ENCODE measurements around the gene AP4E1.
"Not testable (repeated sequence)": the region's sequence is repeated elsewhere in the genome, so short reads cannot be mapped to it uniquely, and the experiment has no call there.

Gene AP4E1

DNA sequence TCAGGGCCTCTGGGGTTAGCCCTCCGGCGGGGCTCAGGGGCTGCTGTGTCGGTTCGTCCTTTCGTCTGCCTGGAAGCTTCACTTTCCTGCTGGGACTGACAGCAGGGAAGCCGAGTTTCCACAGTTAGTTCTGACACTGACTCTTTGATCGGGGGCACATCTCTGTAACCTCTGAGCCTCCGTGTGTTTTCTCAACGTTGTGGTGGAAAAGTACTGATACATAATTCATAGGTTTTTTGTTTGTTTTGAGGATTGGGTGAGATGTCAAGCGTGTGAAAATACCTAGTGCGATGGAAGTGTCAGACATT, 481 bp downstream of the AP4E1 start:
- TF ChIP-seq, protein P1, sequence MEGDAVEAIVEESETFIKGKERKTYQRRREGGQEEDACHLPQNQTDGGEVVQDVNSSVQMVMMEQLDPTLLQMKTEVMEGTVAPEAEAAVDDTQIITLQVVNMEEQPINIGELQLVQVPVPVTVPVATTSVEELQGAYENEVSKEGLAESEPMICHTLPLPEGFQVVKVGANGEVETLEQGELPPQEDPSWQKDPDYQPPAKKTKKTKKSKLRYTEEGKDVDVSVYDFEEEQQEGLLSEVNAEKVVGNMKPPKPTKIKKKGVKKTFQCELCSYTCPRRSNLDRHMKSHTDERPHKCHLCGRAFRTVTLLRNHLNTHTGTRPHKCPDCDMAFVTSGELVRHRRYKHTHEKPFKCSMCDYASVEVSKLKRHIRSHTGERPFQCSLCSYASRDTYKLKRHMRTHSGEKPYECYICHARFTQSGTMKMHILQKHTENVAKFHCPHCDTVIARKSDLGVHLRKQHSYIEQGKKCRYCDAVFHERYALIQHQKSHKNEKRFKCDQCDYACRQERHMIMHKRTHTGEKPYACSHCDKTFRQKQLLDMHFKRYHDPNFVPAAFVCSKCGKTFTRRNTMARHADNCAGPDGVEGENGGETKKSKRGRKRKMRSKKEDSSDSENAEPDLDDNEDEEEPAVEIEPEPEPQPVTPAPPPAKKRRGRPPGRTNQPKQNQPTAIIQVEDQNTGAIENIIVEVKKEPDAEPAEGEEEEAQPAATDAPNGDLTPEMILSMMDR (IDR thresholded peaks at IDR 0.05; ENCODE audit: extremely low read depth, missing control alignments), result no peak
- no peak for DNase-seq (ENCODE audit: low spot score)

- DNase-seq (ENCODE audit: low spot score), result not testable (repeated sequence)
These were observed 1.9 kb downstream of the AP4E1 start for GRCh38 chr15:50910426-50910795.

- DNase-seq (ENCODE audit: low spot score), result no peak
- TF ChIP-seq, protein P1 (IDR thresholded peaks at IDR 0.05; ENCODE audit: extremely low read depth, missing control alignments), result no peak
These were observed 2.5 kb downstream of the AP4E1 start for GRCh38 chr15:50911001-50911400.

- TF ChIP-seq, protein P1 (IDR thresholded peaks at IDR 0.05; ENCODE audit: extremely low read depth, missing control alignments), result no peak
- no peak for DNase-seq (ENCODE audit: low spot score)
These were observed 3.1 kb downstream of the AP4E1 start for GRCh38 chr15:50911621-50912020.

DNA sequence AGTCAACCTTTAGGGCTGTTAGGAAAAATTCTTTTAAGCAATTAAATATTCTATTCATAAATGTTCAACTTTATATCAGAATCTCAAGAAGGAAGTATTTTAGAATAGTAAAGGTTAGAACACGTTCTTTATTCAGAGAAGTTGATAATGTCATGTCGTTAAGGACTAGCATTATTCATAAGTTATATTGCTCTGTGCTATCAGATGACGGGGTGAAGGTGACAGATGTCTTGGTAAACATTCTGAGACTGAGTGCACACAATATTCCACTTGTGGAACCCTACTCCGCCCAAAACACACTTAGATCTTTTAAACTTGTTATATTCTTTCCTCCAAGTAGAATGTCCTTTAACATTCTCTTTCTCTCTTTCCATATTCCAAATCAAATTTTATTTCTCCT, 7.9 kb downstream of the AP4E1 start:
- TF ChIP-seq, protein P1 (IDR thresholded peaks at IDR 0.05; ENCODE audit: extremely low read depth, missing control alignments), result no peak
- DNase-seq (ENCODE audit: low spot score), result no peak

- DNase-seq (ENCODE audit: low spot score), result not testable (repeated sequence)
These were observed 10.9 kb downstream of the AP4E1 start for GRCh38 chr15:50919359-50919758.

DNA sequence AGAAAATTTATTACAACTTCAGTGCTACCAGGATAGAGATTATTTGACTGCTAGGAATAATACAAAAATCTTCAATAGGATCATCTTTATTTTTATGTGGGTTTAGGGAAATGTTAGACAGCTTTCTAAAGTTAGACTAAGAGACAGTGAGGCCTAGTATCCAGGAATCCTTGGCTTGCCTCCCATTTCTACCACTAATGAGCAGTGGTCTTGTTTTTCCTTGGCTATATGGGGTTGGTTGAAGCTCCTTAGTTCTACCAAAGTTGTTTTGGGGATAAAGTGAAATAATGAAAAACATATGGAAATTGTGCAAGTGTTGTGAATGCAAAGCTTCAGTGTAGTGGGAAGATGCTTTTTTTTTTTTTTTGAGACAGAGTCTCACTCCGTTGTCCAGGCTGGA, 16.8 kb downstream of the AP4E1 start:
- DNase-seq (ENCODE audit: low spot score), result no peak
- TF ChIP-seq, protein P1 (IDR thresholded peaks at IDR 0.05; ENCODE audit: extremely low read depth, missing control alignments), result no peak

GRCh38 chr15:50929062-50929461, 20.6 kb downstream of the AP4E1 start:
- TF ChIP-seq, protein P1 (IDR thresholded peaks at IDR 0.05; ENCODE audit: extremely low read depth, missing control alignments), result no peak
- no peak for DNase-seq (ENCODE audit: low spot score)

DNA sequence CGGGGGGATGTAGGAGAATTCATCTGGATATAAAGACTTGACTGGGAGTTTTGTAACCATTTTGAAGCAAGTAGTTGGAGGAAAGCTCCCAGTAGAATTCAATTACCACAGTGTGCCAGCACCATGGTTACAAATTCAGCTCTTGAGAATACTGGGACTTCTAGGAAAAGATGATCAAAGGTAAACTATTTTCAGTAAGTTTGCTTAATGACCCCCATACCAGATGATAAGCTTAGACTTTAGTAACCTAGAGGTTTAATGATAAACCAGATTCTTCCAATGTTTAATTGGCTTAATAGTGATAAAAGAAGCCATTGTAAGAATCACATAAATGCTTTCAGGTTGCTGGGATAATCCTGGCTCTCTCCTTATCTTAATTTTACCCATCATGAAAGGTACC, 22.3 kb downstream of the AP4E1 start:
- DNase-seq (ENCODE audit: low spot score), result no peak
- TF ChIP-seq, protein P1 (IDR thresholded peaks at IDR 0.05; ENCODE audit: extremely low read depth, missing control alignments), result no peak

All from GM20000 (cell line).